PC-3 (cell line): ENCODE data around the gene ARHGEF25. TPM values are rescaled to one million over a fixed set of nuclear protein-coding genes. Genes with fewer than 3 reads are reported as not detected.

Experiments used
- ATAC-seq: fragments of 200-7000 bp; cut with Tn5 transposase; 2 replicates; pipeline ENCODE4 v1.9.1; 2020; ENCODE audit warnings: mild to moderate bottlenecking, moderate library complexity
- BruUV-seq: library from RNA; stranded (reverse); fragments of 400-500 nt; replicated peaks from 2 replicates; lab custom pipeline; 2021; lab: Mats Ljungman, UMichigan
- CTCF ChIA-PET: fragments of 300-600 bp; sonication (Branson Sonifier 250); formaldehyde crosslinking; loops from one replicate; lab custom pipeline; 2022; ENCODE audit warnings: antibody characterized with exemption; lab: Charles Lee
- POLR2A ChIA-PET: fragments of 300-600 bp; sonication (Branson Sonifier 250); formaldehyde crosslinking; loops from one replicate; lab custom pipeline; 2022; ENCODE audit warnings: antibody characterized with exemption; ENCODE audit not compliant: unreplicated experiment; lab: Charles Lee
- DNase-seq: peaks from one replicate; pipeline ENCODE4 v3.0.0-alpha.2; 2015
- H2AFZ ChIP-seq: fragments of 300-600 bp; sonication (generic); 2 replicates; pipeline ENCODE4 v1.6.0; 2016; ENCODE audit warnings: antibody characterized with exemption, low read length
- H3F3A ChIP-seq: fragments of 300-600 bp; sonication (generic); one replicate; pipeline ENCODE4 v1.6.0; 2017; ENCODE audit warnings: antibody characterized with exemption, low read length, control low read depth, mild to moderate bottlenecking; ENCODE audit not compliant: unreplicated experiment
- H3K27ac ChIP-seq: fragments of 300-600 bp; sonication (generic); 2 replicates; pipeline ENCODE4 v1.5.1; 2016; ENCODE audit warnings: mild to moderate bottlenecking, low read length
- H3K27me3 ChIP-seq: fragments of 300-600 bp; sonication (generic); 2 replicates; pipeline ENCODE4 v1.6.1; 2016; ENCODE audit warnings: low read length, mixed read lengths
- H3K36me3 ChIP-seq: fragments of 300-600 bp; sonication (generic); 2 replicates; pipeline ENCODE4 v1.6.1; 2016; ENCODE audit warnings: low read depth, mixed run types, low read length, mixed read lengths
- H3K4me1 ChIP-seq: fragments of 300-600 bp; sonication (generic); 2 replicates; pipeline ENCODE4 v1.5.1; 2016; ENCODE audit warnings: low read length; ENCODE audit not compliant: insufficient read depth
- H3K4me2 ChIP-seq: fragments of 300-600 bp; sonication (generic); 2 replicates; pipeline ENCODE4 v1.6.0; 2016; ENCODE audit warnings: low read length
- H3K4me3 ChIP-seq: fragments of 300-600 bp; sonication (generic); 2 replicates; pipeline ENCODE4 v1.5.1; 2016; ENCODE audit warnings: mild to moderate bottlenecking, low read length, mixed read lengths
- H3K79me2 ChIP-seq: fragments of 300-600 bp; sonication (generic); 2 replicates; pipeline ENCODE4 v1.6.1; 2017; ENCODE audit warnings: low read length, mixed read lengths
- H3K9ac ChIP-seq: fragments of 300-600 bp; sonication (generic); 2 replicates; pipeline ENCODE4 v1.6.0; 2016; ENCODE audit warnings: mild to moderate bottlenecking, low read length
- H3K9me2 ChIP-seq: fragments of 300-600 bp; sonication (generic); replicated peaks from 2 replicates; pipeline ENCODE4 v1.6.1; 2016; ENCODE audit warnings: mixed run types, low read length, mixed read lengths
- H3K9me3 ChIP-seq: fragments of 300-600 bp; sonication (generic); 2 replicates; pipeline ENCODE4 v1.6.1; 2016; ENCODE audit warnings: low read length, mixed read lengths
- H4K20me1 ChIP-seq: fragments of 300-600 bp; sonication (generic); 2 replicates; pipeline ENCODE4 v1.6.1; 2016; ENCODE audit warnings: low read length, mixed read lengths
- EZH2 ChIP-seq: fragments of 300-600 bp; sonication (generic); IDR thresholded peaks from one replicate; pipeline ENCODE4 v1.6.1; 2017; ENCODE audit warnings: antibody characterized with exemption, mild to moderate bottlenecking, low read length; ENCODE audit not compliant: unreplicated experiment
- EZH2phosphoT487 ChIP-seq: fragments of 300-600 bp; sonication (generic); IDR thresholded peaks from 2 replicates; pipeline ENCODE4 v1.6.1; 2018; ENCODE audit warnings: mild to moderate bottlenecking, antibody characterized with exemption, low read length, borderline replicate concordance
- intact Hi-C: fragments of 100-400 bp; cut with micrococcal nuclease; formaldehyde crosslinking; loops from 2 replicates; pipeline ENCODE4 v1.9.0; 2023
- total RNA-seq: library from RNA; depleted of rRNA; stranded (reverse); fragments of >200 nt; gene quantifications from 2 replicates; pipeline ENCODE4 v1.2.3, GENCODE V29; 2014
- TF ChIP-seq, protein P1 (sequence below): fragments of 300-600 bp; sonication (generic); conservative IDR thresholded peaks from 2 replicates; pipeline ENCODE4 v1.5.1; 2017; ENCODE audit warnings: antibody characterized with exemption, low read depth, mild to moderate bottlenecking, low read length

ARHGEF25 gene
- total RNA-seq, 1 experiment from 2014 or later = 10.0 TPM

DNA sequence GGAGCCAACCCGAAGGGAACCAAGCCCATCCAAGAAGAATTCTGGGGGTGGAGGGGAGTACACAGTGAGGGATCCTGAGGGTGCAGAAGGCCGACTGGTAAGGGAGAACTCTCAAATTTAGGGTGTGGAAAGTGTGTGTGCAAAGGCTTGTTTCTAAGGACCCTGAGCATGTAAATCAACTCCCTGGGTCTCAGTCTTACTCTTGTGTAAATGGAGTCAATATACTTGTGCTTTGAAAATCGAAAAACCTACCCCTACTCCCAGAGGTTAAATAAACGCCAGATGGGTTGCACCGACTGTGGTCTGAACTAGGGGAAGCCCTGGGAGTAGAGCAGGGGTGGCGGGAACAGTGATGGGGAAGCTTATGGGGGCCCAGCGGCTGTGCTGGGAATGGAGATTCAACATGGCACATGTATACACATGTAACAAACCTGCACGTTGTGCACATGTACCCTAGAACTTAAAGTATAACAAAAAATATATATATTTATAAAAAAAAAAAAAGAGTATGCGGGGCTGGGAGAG, 15.7 kb downstream of the ARHGEF25 start:
- H3K27ac ChIP-seq = no peak overlapping the region
- ATAC-seq (no peak), DNase-seq (no peak)
- TF ChIP-seq EZH2phosphoT487 = no peak
- TF ChIP-seq, protein P1, sequence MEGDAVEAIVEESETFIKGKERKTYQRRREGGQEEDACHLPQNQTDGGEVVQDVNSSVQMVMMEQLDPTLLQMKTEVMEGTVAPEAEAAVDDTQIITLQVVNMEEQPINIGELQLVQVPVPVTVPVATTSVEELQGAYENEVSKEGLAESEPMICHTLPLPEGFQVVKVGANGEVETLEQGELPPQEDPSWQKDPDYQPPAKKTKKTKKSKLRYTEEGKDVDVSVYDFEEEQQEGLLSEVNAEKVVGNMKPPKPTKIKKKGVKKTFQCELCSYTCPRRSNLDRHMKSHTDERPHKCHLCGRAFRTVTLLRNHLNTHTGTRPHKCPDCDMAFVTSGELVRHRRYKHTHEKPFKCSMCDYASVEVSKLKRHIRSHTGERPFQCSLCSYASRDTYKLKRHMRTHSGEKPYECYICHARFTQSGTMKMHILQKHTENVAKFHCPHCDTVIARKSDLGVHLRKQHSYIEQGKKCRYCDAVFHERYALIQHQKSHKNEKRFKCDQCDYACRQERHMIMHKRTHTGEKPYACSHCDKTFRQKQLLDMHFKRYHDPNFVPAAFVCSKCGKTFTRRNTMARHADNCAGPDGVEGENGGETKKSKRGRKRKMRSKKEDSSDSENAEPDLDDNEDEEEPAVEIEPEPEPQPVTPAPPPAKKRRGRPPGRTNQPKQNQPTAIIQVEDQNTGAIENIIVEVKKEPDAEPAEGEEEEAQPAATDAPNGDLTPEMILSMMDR = no peak
- no peak for TF ChIP-seq EZH2
- H3K9me3 ChIP-seq = no peaks in the 10 kb centered on the region
- POLR2A ChIA-PET = interaction anchor here (0.7 kb wide), 1 partner anchor 39 kb away, joined by 4 read pairs; no protein-coding TSS in a partner anchor
- H3K79me2 ChIP-seq = peaks cover 7% of the 10 kb centered on the region; the same call in 1 of the 2 replicates
- CTCF ChIA-PET = no interaction called here
- H3K27me3 ChIP-seq = no peaks in the 10 kb centered on the region
- H3K36me3 ChIP-seq = no peaks in the 10 kb centered on the region; the same call in 1 of the 2 replicates
- H3F3A ChIP-seq = no peaks in the 10 kb centered on the region
- H3K9me2 ChIP-seq = no peaks in the 10 kb centered on the region
- no peaks in the 10 kb centered on the region for H4K20me1 ChIP-seq
- no peak overlapping the region for H3K9ac ChIP-seq
- peaks cover 6% of the 10 kb centered on the region; the same call in 1 of the 2 replicates for H3K4me1 ChIP-seq
- no peak overlapping the region for H3K4me2 ChIP-seq
- intact Hi-C loops = no loop called here
- no peak overlapping the region for H3K4me3 ChIP-seq
- no peak overlapping the region for H2AFZ ChIP-seq
- BruUV-seq = no TSS peak

DNA sequence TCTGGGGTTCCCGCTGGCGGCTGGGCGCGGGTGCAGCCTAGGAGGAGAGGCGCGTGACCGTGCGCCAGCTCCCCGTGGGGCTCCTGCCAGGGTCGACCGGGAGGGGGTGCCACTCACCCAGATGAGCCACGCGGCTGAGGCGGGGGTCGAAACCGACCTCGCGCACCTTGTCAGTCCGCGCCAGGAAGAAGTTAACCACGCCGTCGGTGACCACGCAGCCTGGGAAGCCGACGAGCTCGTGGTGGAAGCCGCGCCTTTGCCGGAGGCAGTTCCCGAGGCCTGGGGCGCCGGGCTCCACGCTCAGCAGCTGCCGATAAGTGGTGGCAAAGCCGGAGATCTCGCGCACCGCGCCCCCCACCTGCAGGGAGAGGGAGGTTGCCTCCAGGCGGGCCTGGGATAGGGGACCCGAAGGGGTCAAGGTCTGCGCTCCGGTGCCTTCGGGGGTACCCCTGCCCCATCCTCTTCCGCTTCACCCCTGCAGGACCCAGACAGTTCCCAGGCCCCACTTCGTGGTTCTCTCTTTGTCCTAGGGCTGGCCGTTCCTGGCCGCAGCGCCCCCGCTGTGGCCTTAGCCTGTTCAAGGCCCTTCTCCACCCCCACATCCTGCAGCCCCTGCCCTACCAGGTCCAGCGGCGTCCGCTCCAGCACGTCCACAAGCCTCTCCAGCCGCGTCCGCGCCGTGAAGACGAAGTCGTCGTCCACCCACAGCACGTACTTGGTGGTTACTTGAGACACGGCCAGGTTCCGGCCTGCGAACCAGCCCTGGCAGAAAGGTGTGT, 16.5 kb downstream of the ARHGEF25 start:
- H2AFZ ChIP-seq = no peak overlapping the region
- DNase-seq (no peak), ATAC-seq (no peak)
- intact Hi-C loops = no loop called here
- POLR2A ChIA-PET = interaction anchor here (0.7 kb wide), 1 partner anchor 38 kb away, joined by 4 read pairs; no protein-coding TSS in a partner anchor
- CTCF ChIA-PET = interaction anchor here (1.0 kb wide), 1 partner anchor 45 kb away, joined by 3 read pairs; no protein-coding TSS in a partner anchor
- H3K36me3 ChIP-seq = no peaks in the 10 kb centered on the region; the same call in 1 of the 2 replicates
- H3K27ac ChIP-seq = no peak overlapping the region
- no peak overlapping the region for H3K4me3 ChIP-seq
- H3K9me2 ChIP-seq = no peaks in the 10 kb centered on the region
- no TSS peak for BruUV-seq
- H3K9ac ChIP-seq = no peak overlapping the region
- no peaks in the 10 kb centered on the region for H3K9me3 ChIP-seq
- H3K27me3 ChIP-seq = no peaks in the 10 kb centered on the region
- H3K4me1 ChIP-seq = peaks cover 6% of the 10 kb centered on the region; the same call in 1 of the 2 replicates
- no peak overlapping the region for H3K4me2 ChIP-seq
- TF ChIP-seq, protein P1 = no peak
- TF ChIP-seq EZH2phosphoT487 (no peak), EZH2 (no peak)
- H3K79me2 ChIP-seq = peaks cover 12% of the 10 kb centered on the region
- H3F3A ChIP-seq = no peaks in the 10 kb centered on the region
- H4K20me1 ChIP-seq = no peaks in the 10 kb centered on the region
